Brain microvascular endothelial cell (primary cell): Measurements from ENCODE around the gene DIPK1B.

Experiments used
- DNase-seq: peaks from one replicate; pipeline ENCODE4 v3.0.0-alpha.2; 2020
- H3K27ac ChIP-seq: fragments of 250-450 bp; sonication (Bioruptor Pico); 2 replicates; pipeline ENCODE4 v1.5.1; 2020; ENCODE audit warnings: mild to moderate bottlenecking, moderate library complexity
- H3K27me3 ChIP-seq: fragments of 250-450 bp; sonication (Bioruptor Pico); replicated peaks from 2 replicates; pipeline ENCODE4 v1.5.1; 2020; ENCODE audit warnings: mild to moderate bottlenecking
- H3K36me3 ChIP-seq: fragments of 250-450 bp; sonication (Bioruptor Pico); replicated peaks from 2 replicates; pipeline ENCODE4 v1.5.1; 2020; ENCODE audit warnings: mild to moderate bottlenecking
- H3K4me3 ChIP-seq: 2 replicates; pipeline ENCODE4 v1.5.1; 2011; ENCODE audit warnings: low read depth, mild to moderate bottlenecking, control low read depth, low read length, moderate library complexity
- in situ Hi-C: cut with HindIII; loops from 2 replicates; pipeline ENCODE4 v1.10.0; 2017; ENCODE audit warnings: low sequenced_read_pairs, low pct_ligation_motif_present
- TF ChIP-seq, protein P1 (sequence below): IDR thresholded peaks from 2 replicates; pipeline ENCODE4 v1.5.1; 2011; ENCODE audit warnings: low read depth, mild to moderate bottlenecking, moderate library complexity, low read length, control low read depth, inconsistent platforms; ENCODE audit errors: missing control alignments

The DIPK1B gene

DNA sequence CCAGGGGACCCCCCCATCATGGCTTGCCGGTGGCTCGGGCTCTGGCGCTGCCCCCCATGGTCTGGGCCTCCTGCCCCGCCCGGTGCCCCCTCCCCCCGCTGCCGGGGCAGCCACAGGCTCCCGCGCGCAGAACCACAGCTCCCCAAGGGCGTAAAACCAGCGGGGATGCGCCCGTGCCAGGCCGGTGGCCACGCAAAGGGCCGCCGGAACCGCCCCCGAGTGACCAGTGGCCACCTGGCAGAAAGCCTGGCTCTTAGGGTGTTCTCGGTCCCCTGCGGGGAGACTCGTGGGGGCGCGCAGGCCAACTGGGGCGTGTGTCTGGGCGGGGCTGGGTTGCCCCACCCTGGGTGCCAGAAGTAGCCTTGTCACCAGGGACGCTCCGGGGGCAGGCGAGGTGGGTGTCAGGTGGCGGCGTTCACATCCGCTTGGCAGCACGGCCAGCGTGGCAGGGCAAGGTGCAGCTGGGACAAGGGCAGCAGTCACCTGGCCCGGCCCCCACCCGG is 24.6 kb upstream of the DIPK1B start:
- no peaks in the 10 kb centered on the region for H3K27me3 ChIP-seq
- TF ChIP-seq, protein P1, sequence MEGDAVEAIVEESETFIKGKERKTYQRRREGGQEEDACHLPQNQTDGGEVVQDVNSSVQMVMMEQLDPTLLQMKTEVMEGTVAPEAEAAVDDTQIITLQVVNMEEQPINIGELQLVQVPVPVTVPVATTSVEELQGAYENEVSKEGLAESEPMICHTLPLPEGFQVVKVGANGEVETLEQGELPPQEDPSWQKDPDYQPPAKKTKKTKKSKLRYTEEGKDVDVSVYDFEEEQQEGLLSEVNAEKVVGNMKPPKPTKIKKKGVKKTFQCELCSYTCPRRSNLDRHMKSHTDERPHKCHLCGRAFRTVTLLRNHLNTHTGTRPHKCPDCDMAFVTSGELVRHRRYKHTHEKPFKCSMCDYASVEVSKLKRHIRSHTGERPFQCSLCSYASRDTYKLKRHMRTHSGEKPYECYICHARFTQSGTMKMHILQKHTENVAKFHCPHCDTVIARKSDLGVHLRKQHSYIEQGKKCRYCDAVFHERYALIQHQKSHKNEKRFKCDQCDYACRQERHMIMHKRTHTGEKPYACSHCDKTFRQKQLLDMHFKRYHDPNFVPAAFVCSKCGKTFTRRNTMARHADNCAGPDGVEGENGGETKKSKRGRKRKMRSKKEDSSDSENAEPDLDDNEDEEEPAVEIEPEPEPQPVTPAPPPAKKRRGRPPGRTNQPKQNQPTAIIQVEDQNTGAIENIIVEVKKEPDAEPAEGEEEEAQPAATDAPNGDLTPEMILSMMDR, result no peak
- H3K4me3 ChIP-seq, result peak overlapping the region; percentile 17
- no peaks in the 10 kb centered on the region for H3K36me3 ChIP-seq
- no peak overlapping the region for H3K27ac ChIP-seq
- no peak for DNase-seq
- in situ Hi-C loops, result no loop called here

DNA sequence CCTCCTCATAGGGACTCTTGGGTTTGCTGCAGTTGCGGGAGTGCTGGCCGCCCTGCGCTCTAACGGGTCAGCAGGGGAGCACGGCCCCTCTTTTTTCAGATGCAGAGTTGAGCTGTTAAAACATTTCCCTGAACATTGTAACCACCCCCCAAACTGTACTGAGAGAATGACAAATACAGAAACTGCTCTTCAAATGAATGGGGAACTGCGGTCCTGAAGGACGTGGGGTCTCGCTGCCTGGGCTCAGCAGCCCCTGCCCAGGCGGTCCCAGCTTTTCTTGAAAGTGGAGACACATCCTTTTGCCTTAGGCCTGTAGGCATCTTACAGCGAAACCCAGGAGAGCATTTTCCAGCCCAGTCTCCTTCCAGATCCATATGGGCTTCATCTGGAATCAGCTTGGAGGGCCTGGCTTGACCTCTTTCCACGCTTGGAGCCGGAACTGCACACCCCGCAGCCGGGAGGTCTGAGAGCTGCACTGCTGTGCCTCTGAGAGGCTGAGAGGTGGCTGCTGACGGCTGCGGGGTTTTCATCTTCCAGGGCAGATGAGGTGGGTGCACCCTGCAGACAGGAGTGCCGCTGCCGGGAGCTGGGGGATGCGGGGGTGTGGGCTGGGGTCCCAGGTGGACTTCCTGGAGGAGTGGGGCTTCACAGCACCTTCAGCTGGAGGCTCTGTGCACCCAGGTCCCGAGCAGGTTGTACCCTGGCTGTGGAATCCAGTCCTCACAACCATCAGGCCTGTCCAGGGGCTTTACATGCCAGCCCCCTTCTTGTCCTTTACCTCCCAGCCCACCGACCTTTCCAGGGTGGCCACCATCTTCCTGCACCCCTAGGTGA is 23.9 kb upstream of the DIPK1B start:
- Histone ChIP-seq H3K27ac (no peak overlapping the region), H3K27me3 (no peaks in the 10 kb centered on the region), H3K4me3 (no peak overlapping the region), H3K36me3 (no peaks in the 10 kb centered on the region)
- DNase-seq, result no peak
- TF ChIP-seq, protein P1, result no peak
- in situ Hi-C loops, result no loop called here

DNA sequence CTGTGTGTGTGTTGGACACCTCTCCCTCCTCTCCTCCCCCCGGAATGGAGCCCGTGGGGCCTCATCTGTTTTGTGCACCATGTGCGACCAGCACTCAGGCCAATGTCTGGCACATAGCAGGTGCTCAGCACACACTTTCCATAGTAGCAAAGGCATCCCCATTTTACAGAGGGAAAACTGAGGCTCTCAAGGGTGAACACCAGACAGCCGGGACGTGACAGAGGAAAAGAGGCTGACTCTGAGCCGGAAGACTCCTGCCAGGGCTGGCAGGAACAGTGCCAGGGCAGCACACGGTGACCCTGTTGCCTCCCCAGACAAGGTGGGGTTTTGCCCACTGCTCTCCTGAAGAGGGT is 23.3 kb upstream of the DIPK1B start:
- TF ChIP-seq, protein P1, result no peak
- no peak overlapping the region for H3K27ac ChIP-seq
- no peaks in the 10 kb centered on the region for H3K36me3 ChIP-seq
- in situ Hi-C loops, result no loop called here
- H3K4me3 ChIP-seq, result no peak overlapping the region
- H3K27me3 ChIP-seq, result no peaks in the 10 kb centered on the region
- DNase-seq, result no peak

DNA sequence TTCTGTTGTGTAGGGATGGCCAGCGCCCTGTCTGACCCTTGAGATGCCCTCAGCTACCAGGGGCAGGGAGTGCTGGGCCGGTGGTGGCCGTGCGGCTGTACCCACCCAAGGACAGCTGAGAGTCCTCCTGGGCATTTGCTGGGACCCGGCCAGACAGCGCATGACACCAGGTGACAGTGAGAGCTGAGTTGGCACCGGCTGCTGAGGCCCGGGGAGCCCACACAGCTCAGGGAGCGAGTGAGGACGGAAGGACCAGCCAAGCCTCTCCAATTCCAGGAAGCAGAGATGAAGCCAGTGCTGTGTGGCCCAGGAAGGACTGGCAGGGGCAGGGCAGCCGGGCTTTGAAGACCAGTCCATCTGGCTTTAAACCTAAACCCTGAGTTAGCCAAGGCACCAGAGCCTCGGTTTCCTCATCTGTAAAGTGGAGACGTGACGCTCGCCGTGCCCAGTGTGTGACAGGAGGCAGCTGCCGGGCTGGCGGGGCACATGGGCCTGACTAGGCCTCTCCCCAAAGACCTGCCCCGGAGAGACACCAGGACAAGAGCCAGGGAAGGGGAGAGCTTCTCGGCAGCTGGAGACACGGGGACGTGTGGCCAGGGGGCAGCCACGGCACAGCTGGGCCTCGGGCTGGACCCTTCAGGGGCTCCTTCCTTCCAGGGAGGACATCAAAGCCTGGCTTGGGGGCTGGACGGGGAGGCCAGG is 22.1 kb upstream of the DIPK1B start:
- TF ChIP-seq, protein P1, result no peak
- Histone ChIP-seq H3K27me3 (no peaks in the 10 kb centered on the region), H3K4me3 (no peak overlapping the region)

DNA sequence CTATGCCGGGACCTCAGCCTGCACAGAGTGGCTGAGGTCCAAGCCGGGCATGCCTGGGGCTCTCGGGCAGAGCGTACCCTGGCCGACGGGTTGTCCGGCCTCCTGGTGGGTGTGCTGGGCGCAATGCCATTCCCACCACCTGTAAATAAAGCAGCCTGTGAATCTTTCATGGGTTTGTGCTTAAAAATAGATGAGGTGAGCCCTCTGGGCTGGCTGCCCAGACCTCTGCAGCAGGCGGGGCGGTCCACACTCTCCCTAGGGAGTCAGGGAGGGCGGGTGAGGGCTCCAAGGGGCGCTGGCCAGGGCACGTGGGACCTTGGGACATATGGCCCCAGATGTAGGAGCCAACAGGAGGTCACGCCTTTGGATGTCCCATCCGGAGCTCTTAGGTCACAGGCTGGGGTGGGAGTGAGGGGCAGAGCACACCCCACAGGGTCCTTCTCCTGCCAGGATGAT is 21.5 kb upstream of the DIPK1B start:
- Histone ChIP-seq H3K36me3 (no peaks in the 10 kb centered on the region), H3K27ac (no peak overlapping the region), H3K27me3 (no peaks in the 10 kb centered on the region), H3K4me3 (no peak overlapping the region)
- DNase-seq, result no peak
- in situ Hi-C loops, result no loop called here
- TF ChIP-seq, protein P1, result no peak

More for the DNA sequence above, 22.1 kb upstream of the DIPK1B start:
- H3K27ac ChIP-seq, result no peak overlapping the region
- no peaks in the 10 kb centered on the region for H3K36me3 ChIP-seq
- no peak for DNase-seq
- in situ Hi-C loops, result no loop called here
